Liver (tissue), 9 donors: ENCODE results near the gene NEURL1. TPM values are rescaled to one million over a fixed set of nuclear protein-coding genes. Genes with fewer than 3 reads are reported as not detected.
"Not testable (repeated sequence)": the region's sequence is repeated elsewhere in the genome, so short reads cannot be mapped to it uniquely, and the experiment has no call there.

Experiments used
- DNase-seq: peaks from one replicate; pipeline ENCODE4 v3.0.0-alpha.2; 2017; ENCODE audit warnings: low spot score
- H3K27ac ChIP-seq, 2 donors: one replicate each; pipeline ENCODE4 v1.7.0; 2013; ENCODE audit warnings: inconsistent platforms in 2 of 2, low read length in 2 of 2, control low read depth in 1 of 2, low read depth in 1 of 2, mild to moderate bottlenecking in 1 of 2
- H3K27me3 ChIP-seq, 4 donors: one replicate each; pipeline versions ENCODE4 v1.6.1 to v1.7.0; 2013; ENCODE audit warnings: low read length in 3 of 4, inconsistent platforms in 1 of 4, mild to moderate bottlenecking in 1 of 4, moderate library complexity in 1 of 4; ENCODE audit not compliant: control insufficient read depth in 4 of 4, insufficient read depth in 4 of 4
- H3K36me3 ChIP-seq, 4 donors: one replicate each; pipeline versions ENCODE4 v1.6.1 to v1.7.0; 2013; ENCODE audit warnings: low read length in 3 of 4, mild to moderate bottlenecking in 3 of 4, low read depth in 1 of 4, moderate library complexity in 1 of 4; ENCODE audit not compliant: control insufficient read depth in 4 of 4, insufficient read depth in 3 of 4
- H3K4me1 ChIP-seq, 4 donors: one replicate each; pipeline versions ENCODE4 v1.6.1 to v1.7.0; 2013; ENCODE audit warnings: low read length in 3 of 4, mild to moderate bottlenecking in 3 of 4, moderate library complexity in 1 of 4; ENCODE audit not compliant: control insufficient read depth in 4 of 4, insufficient read depth in 4 of 4
- H3K4me3 ChIP-seq, 3 donors: one replicate each; pipeline versions ENCODE4 v1.6.1 to v1.7.0; 2013; ENCODE audit warnings: low read length in 3 of 3, control low read depth in 1 of 3, low read depth in 1 of 3, mild to moderate bottlenecking in 1 of 3
- H3K9ac ChIP-seq, 2 donors: one replicate each; pipeline ENCODE4 v1.7.0; 2013; ENCODE audit warnings: low read length in 2 of 2, mild to moderate bottlenecking in 2 of 2, moderate library complexity in 2 of 2, control low read depth in 1 of 2, low read depth in 1 of 2
- H3K9me3 ChIP-seq, 4 donors: one replicate each; pipeline versions ENCODE4 v1.6.1 to v1.7.0; 2013; ENCODE audit warnings: low read length in 3 of 4; ENCODE audit not compliant: control insufficient read depth in 4 of 4
- EGR1 ChIP-seq, 2 donors: IDR thresholded peaks; 2 replicates each; pipeline ENCODE4 v1.6.1; 2016 to 2018; ENCODE audit warnings: antibody characterized with exemption in 2 of 2, low read depth in 2 of 2
- FOXA2 ChIP-seq: IDR thresholded peaks from 2 replicates; pipeline ENCODE4 v1.6.1; 2016; ENCODE audit warnings: antibody characterized with exemption
- GABPA ChIP-seq, 2 donors: IDR thresholded peaks in 1 of 2; conservative IDR thresholded peaks in 1 of 2; 2 replicates each; pipeline ENCODE4 v1.6.1; 2016; ENCODE audit warnings: antibody characterized with exemption in 2 of 2, mild to moderate bottlenecking in 1 of 2, moderate library complexity in 1 of 2
- HNF4A ChIP-seq, 2 donors: conservative IDR thresholded peaks; 2 replicates each; pipeline ENCODE4 v1.6.1; 2016; ENCODE audit warnings: antibody characterized with exemption in 2 of 2, mild to moderate bottlenecking in 2 of 2
- HNF4G ChIP-seq: IDR thresholded peaks from 2 replicates; pipeline ENCODE4 v1.6.1; 2016; ENCODE audit warnings: antibody characterized with exemption
- JUND ChIP-seq, 2 donors: IDR thresholded peaks; 2 replicates each; pipeline ENCODE4 v1.6.1; 2016; ENCODE audit warnings: antibody characterized with exemption in 2 of 2
- NR2F2 ChIP-seq: IDR thresholded peaks from 2 replicates; pipeline ENCODE4 v1.6.1; 2016; ENCODE audit warnings: antibody characterized with exemption
- RAD21 ChIP-seq, 2 donors: IDR thresholded peaks; 2 replicates each; pipeline ENCODE4 v1.6.1; 2016; ENCODE audit warnings: antibody characterized with exemption in 2 of 2, mild to moderate bottlenecking in 2 of 2
- RXRA ChIP-seq, 2 donors: IDR thresholded peaks; 2 replicates each; pipeline ENCODE4 v1.6.1; 2017 to 2018; ENCODE audit warnings: antibody characterized with exemption in 2 of 2, mild to moderate bottlenecking in 1 of 2
- SP1 ChIP-seq: IDR thresholded peaks from 2 replicates; pipeline ENCODE4 v1.6.1; 2018; ENCODE audit warnings: antibody characterized with exemption, mild to moderate bottlenecking
- TAF1 ChIP-seq: conservative IDR thresholded peaks from 2 replicates; pipeline ENCODE4 v1.6.1; 2016; ENCODE audit warnings: antibody characterized with exemption, mild to moderate bottlenecking
- YY1 ChIP-seq: IDR thresholded peaks from 2 replicates; pipeline ENCODE4 v1.6.1; 2016; ENCODE audit warnings: antibody characterized with exemption, mild to moderate bottlenecking
- WGBS: extraction: QIAGEN DNeasy Blood & Tissue Kit; methylation state at CpG from one replicate; pipeline ENCODE4 v1.1.7; 2013; 5-methylcytosine and 5-hydroxymethylcytosine counted together
- polyA plus RNA-seq, 2 donors: library from polyadenylated mRNA; stranded (reverse) in 1 of 2; unstranded in 1 of 2; fragments of 200-250 nt in 1 of 2; fragments of >200 nt in 1 of 2; fragmentation: Nextera tagmentation in 1 of 2; extraction: Ambion mirVana in 1 of 2; gene quantifications; one replicate each; pipeline versions ENCODE4 v1.2.1 to v1.2.3, GENCODE V29; 2013 to 2015
- total RNA-seq, 2 donors: library from RNA; depleted of rRNA; stranded (reverse); fragments of >200 nt; gene quantifications; one replicate each; pipeline ENCODE4 v1.2.3, GENCODE V29; 2014
- TF ChIP-seq, protein P1 (sequence below): IDR thresholded peaks from 2 replicates; pipeline ENCODE4 v1.6.1; 2016; ENCODE audit warnings: antibody characterized with exemption
- TF ChIP-seq, protein P2 (sequence below): IDR thresholded peaks from 2 replicates; pipeline ENCODE4 v1.6.1; 2016; ENCODE audit warnings: antibody characterized with exemption
- TF ChIP-seq, protein P3 (sequence below): IDR thresholded peaks from 2 replicates; pipeline ENCODE4 v1.6.1; 2016; ENCODE audit warnings: antibody characterized with exemption
- TF ChIP-seq, protein P4 (sequence below): IDR thresholded peaks from 2 replicates; pipeline ENCODE4 v1.6.1; 2016; ENCODE audit warnings: antibody characterized with exemption, mild to moderate bottlenecking
- donor health status: healthy.
- donor health status: healthy.
- donor health status: healthy.
- donor health status: healthy.
- donor health status: healthy.

Gene NEURL1
- total and polyA plus RNA-seq, 4 donors = 0.11 to 3.9 (median 0.74) TPM

DNA sequence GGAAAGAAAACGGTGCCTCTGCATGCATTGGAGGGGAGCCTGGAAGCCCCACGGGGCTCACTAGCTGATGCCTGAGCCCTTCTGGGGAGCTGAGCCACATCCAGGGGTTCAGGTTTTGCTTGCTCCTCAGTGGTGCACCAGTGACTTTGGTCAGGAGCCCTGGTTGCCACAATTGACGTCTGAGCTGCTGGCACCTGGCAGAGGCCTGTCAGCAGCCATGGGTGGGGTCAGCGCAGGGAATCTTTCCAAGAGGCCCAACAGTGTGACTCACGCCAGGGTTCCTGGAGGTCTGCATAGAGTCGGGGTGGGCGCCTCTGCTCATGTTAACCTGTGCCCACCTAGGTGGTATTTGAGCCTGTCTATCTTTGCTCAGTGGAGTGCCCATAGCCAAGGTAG is 138.7 kb downstream of the NEURL1 start:
- TF ChIP-seq, protein P1, sequence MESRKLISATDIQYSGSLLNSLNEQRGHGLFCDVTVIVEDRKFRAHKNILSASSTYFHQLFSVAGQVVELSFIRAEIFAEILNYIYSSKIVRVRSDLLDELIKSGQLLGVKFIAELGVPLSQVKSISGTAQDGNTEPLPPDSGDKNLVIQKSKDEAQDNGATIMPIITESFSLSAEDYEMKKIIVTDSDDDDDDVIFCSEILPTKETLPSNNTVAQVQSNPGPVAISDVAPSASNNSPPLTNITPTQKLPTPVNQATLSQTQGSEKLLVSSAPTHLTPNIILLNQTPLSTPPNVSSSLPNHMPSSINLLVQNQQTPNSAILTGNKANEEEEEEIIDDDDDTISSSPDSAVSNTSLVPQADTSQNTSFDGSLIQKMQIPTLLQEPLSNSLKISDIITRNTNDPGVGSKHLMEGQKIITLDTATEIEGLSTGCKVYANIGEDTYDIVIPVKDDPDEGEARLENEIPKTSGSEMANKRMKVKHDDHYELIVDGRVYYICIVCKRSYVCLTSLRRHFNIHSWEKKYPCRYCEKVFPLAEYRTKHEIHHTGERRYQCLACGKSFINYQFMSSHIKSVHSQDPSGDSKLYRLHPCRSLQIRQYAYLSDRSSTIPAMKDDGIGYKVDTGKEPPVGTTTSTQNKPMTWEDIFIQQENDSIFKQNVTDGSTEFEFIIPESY = no peak
- TF ChIP-seq HNF4G = no peak
- Histone ChIP-seq H3K4me3 (no peak overlapping the region), H3K4me1 (peaks cover 0 to 4% (median 0%) of the 10 kb centered on the region in 4 donors), H3K27me3 (no peaks in the 10 kb centered on the region), H3K27ac (no peak overlapping the region), H3K9ac (no peak overlapping the region), H3K9me3 (no peaks in the 10 kb centered on the region), H3K36me3 (peaks cover 0 to 21% (median 12%) of the 10 kb centered on the region in 4 donors)
- 86% methylated on average over 7 of the region's 7 CpGs for WGBS
- no peak for DNase-seq

DNA sequence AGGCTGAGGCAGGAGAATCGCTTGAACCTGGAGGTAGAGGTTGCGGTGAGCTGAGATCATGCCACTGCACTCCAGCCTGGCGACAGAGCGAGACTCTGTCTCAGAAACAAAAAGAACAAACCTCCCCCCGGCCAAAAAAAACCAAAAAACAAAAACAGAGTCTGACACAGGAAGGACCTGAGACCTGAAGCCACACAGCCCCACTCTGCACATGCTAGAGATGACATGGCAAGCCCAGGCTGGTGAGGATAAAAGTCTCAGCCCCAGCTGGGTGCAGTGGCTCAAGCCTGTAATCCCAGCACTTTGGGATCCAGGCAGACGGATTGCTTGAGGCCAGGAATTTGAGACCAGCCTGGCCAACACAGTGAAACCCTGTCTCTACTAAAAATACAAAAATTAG is 139.4 kb downstream of the NEURL1 start:
- H3K9ac ChIP-seq, H3K27me3 ChIP-seq, H3K4me3 ChIP-seq, H3K9me3 ChIP-seq, H3K27ac ChIP-seq, H3K4me1 ChIP-seq, DNase-seq: not testable (repeated sequence)
- WGBS = 95% methylated on average over 6 of the region's 6 CpGs
- H3K36me3 ChIP-seq = peaks cover 0 to 16% (median 8%) of the 10 kb centered on the region in 4 donors

DNA sequence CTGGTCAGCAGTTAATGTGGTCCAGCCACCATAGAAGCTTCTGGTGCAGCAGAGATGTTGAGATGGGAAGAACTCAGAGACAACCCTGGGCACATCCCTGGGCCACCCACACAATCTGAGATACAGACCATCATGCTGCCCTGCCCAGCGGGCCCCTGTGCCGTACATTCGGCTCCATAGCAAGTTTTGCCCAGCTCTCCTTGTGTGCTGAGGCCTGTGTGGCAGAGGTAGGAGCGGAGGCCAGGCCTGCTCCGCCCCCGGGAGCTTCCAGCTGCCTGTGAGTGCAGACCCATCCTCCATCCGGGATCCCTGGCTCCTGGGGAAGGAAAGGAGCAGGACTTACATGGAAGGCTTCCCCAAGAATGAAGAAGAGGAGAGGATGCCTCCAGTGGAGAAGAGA is 140.3 kb downstream of the NEURL1 start:
- no peaks in the 10 kb centered on the region for H3K27me3 ChIP-seq
- 95% methylated on average over 7 of the region's 7 CpGs for WGBS
- no peak overlapping the region for H3K27ac ChIP-seq
- H3K4me3 ChIP-seq = no peak overlapping the region
- peaks cover 0 to 16% (median 6%) of the 10 kb centered on the region in 4 donors for H3K36me3 ChIP-seq
- no peaks in the 10 kb centered on the region for H3K9me3 ChIP-seq
- TF ChIP-seq, protein P2, sequence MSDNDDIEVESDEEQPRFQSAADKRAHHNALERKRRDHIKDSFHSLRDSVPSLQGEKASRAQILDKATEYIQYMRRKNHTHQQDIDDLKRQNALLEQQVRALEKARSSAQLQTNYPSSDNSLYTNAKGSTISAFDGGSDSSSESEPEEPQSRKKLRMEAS = no peak
- TF ChIP-seq EGR1 (IDR thresholded peaks at IDR 0.05; ENCODE audit: low read depth in 2 of 2) (no peak), TAF1 (no peak), RXRA (IDR thresholded peaks at IDR 0.05) (no peak)
- TF ChIP-seq, protein P3, sequence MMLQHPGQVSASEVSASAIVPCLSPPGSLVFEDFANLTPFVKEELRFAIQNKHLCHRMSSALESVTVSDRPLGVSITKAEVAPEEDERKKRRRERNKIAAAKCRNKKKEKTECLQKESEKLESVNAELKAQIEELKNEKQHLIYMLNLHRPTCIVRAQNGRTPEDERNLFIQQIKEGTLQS = no peak
- no peak overlapping the region for H3K9ac ChIP-seq
- no peak for DNase-seq
- H3K4me1 ChIP-seq = peaks cover 0 to 19% (median 12%) of the 10 kb centered on the region in 4 donors

DNA sequence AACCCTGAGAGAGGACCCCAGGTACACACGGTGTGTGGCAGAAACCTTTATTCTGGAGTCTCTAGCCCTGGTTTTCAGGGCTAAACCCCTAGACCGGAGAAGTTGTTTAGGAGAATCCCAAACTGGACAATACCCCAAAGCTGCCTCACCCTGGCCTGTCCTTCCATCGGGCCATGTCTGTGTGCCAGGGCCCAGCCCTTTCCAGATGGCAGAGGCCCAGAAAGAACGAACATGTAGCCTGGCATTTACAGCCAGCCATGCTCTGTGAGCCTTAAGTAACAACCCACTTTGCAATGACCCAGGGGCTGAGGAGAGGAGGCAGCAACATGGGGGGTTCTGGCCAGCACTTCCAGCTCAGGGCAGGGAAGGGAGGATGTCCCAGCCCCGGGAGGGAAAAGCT is 142.1 kb downstream of the NEURL1 start:
- peaks cover 0 to 20% (median 13%) of the 10 kb centered on the region in 4 donors for H3K4me1 ChIP-seq
- no peaks in the 10 kb centered on the region for H3K9me3 ChIP-seq
- H3K36me3 ChIP-seq = peaks cover 0 to 18% (median 6%) of the 10 kb centered on the region in 4 donors
- WGBS = 71% methylated on average over 5 of the region's 5 CpGs
- H3K4me3 ChIP-seq = no peak overlapping the region
- H3K27me3 ChIP-seq = no peaks in the 10 kb centered on the region
- no peak overlapping the region for H3K9ac ChIP-seq
- no peak overlapping the region for H3K27ac ChIP-seq
- DNase-seq = no peak
- TF ChIP-seq, protein P4, sequence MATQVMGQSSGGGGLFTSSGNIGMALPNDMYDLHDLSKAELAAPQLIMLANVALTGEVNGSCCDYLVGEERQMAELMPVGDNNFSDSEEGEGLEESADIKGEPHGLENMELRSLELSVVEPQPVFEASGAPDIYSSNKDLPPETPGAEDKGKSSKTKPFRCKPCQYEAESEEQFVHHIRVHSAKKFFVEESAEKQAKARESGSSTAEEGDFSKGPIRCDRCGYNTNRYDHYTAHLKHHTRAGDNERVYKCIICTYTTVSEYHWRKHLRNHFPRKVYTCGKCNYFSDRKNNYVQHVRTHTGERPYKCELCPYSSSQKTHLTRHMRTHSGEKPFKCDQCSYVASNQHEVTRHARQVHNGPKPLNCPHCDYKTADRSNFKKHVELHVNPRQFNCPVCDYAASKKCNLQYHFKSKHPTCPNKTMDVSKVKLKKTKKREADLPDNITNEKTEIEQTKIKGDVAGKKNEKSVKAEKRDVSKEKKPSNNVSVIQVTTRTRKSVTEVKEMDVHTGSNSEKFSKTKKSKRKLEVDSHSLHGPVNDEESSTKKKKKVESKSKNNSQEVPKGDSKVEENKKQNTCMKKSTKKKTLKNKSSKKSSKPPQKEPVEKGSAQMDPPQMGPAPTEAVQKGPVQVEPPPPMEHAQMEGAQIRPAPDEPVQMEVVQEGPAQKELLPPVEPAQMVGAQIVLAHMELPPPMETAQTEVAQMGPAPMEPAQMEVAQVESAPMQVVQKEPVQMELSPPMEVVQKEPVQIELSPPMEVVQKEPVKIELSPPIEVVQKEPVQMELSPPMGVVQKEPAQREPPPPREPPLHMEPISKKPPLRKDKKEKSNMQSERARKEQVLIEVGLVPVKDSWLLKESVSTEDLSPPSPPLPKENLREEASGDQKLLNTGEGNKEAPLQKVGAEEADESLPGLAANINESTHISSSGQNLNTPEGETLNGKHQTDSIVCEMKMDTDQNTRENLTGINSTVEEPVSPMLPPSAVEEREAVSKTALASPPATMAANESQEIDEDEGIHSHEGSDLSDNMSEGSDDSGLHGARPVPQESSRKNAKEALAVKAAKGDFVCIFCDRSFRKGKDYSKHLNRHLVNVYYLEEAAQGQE = no peak
- TF ChIP-seq YY1 (no peak), SP1 (no peak), JUND (IDR thresholded peaks at IDR 0.05) (no peak), HNF4A (conservative IDR thresholded peaks at IDR 0.05) (no peak), RAD21 (IDR thresholded peaks at IDR 0.05) (no peak), EGR1 (IDR thresholded peaks at IDR 0.05; ENCODE audit: low read depth in 2 of 2) (no peak), FOXA2 (no peak), RXRA (IDR thresholded peaks at IDR 0.05) (no peak), NR2F2 (no peak), TAF1 (no peak), GABPA (IDR thresholded peaks at IDR 0.05 in 1 of 2, conservative IDR thresholded peaks at IDR 0.05 in 1 of 2) (no peak)
- TF ChIP-seq, protein P1 = no peak
- TF ChIP-seq, protein P2 = no peak
